Measurements from ENCODE around the gene TCF4. TPM values are rescaled to one million over a fixed set of nuclear protein-coding genes. Genes with fewer than 3 reads are reported as not detected.

TCF4 gene
- total RNA-seq, 1 experiment from 2014 or later: 0.42 TPM

- H3K9ac ChIP-seq (ENCODE audit: low read length): no peak overlapping the region
These were observed 259.7 kb downstream of the TCF4 start for GRCh38 chr18:55328301-55328700.

GRCh38 chr18:55327454-55327853, 260.5 kb downstream of the TCF4 start:
- H3K27me3 ChIP-seq (ENCODE audit: insufficient read depth, low read length): no peaks in the 10 kb centered on the region
- H3K4me3 ChIP-seq (replicated peaks in 1 of 2; ENCODE audit: low read depth in 1 of 2, low read length in 2 of 2): no peak overlapping the region
- H3K27ac ChIP-seq (ENCODE audit: low read depth, low read length): no peak overlapping the region
- H4K20me1 ChIP-seq (ENCODE audit: insufficient read depth): no peaks in the 10 kb centered on the region; the same call in 1 of the 2 replicates
- H3K79me2 ChIP-seq (ENCODE audit: insufficient read depth, low read length): no peaks in the 10 kb centered on the region
- ChIA-PET CTCF (no interaction called here), RAD21 (ENCODE audit: low non-redundant PET in 1 of 2, low total read pairs in 2 of 2, uncharacterized antibody in 2 of 2, unreplicated experiment in 2 of 2) (no interaction called here), POLR2A (no interaction called here)
- no peaks in the 10 kb centered on the region for H3K36me3 ChIP-seq (ENCODE audit: control insufficient read depth in 1 of 2, insufficient read depth in 2 of 2, low read length in 2 of 2)
- no peak overlapping the region for H3K9ac ChIP-seq (ENCODE audit: low read length)
- BruUV-seq (replicated peaks): no TSS peak
- H3K4me2 ChIP-seq (ENCODE audit: low read length): no peak overlapping the region
- ATAC-seq (no peak), DNase-seq (ENCODE audit: low read depth, low spot score) (no peak)
- no peaks in the 10 kb centered on the region for H3K4me1 ChIP-seq (ENCODE audit: control insufficient read depth in 1 of 2, insufficient read depth in 2 of 2, low read length in 2 of 2)
- H3K9me3 ChIP-seq (ENCODE audit: control insufficient read depth in 1 of 2, insufficient read depth in 1 of 2, low read depth in 1 of 2, low read length in 2 of 2): no peaks in the 10 kb centered on the region
- H3K9me2 ChIP-seq (ENCODE audit: insufficient read depth): no peaks in the 10 kb centered on the region
- intact Hi-C loops (cut with micrococcal nuclease): no loop called here
- no peak overlapping the region for H2AFZ ChIP-seq (ENCODE audit: low read depth, low read length, poor library complexity, severe bottlenecking)
- TF ChIP-seq EZH2 (IDR thresholded peaks at IDR 0.05) (no peak), YY1 (IDR thresholded peaks at IDR 0.05; ENCODE audit: extremely low read depth, insufficient replicate concordance, low read depth, low read length) (no peak), SRF (IDR thresholded peaks at IDR 0.05; ENCODE audit: low read depth) (no peak), JUND (IDR thresholded peaks at IDR 0.05) (no peak), RAD21 (IDR thresholded peaks at IDR 0.05; ENCODE audit: low read depth) (no peak), POLR2A (IDR thresholded peaks at IDR 0.05; ENCODE audit: borderline replicate concordance, extremely low read depth, insufficient read depth, insufficient read length) (no peak), CEBPB (IDR thresholded peaks at IDR 0.05; ENCODE audit: low read depth) (no peak)
- TF ChIP-seq, protein P1, sequence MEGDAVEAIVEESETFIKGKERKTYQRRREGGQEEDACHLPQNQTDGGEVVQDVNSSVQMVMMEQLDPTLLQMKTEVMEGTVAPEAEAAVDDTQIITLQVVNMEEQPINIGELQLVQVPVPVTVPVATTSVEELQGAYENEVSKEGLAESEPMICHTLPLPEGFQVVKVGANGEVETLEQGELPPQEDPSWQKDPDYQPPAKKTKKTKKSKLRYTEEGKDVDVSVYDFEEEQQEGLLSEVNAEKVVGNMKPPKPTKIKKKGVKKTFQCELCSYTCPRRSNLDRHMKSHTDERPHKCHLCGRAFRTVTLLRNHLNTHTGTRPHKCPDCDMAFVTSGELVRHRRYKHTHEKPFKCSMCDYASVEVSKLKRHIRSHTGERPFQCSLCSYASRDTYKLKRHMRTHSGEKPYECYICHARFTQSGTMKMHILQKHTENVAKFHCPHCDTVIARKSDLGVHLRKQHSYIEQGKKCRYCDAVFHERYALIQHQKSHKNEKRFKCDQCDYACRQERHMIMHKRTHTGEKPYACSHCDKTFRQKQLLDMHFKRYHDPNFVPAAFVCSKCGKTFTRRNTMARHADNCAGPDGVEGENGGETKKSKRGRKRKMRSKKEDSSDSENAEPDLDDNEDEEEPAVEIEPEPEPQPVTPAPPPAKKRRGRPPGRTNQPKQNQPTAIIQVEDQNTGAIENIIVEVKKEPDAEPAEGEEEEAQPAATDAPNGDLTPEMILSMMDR (IDR thresholded peaks at IDR 0.05 in 2 of 3, conservative IDR thresholded peaks at IDR 0.05 in 1 of 3; ENCODE audit: borderline replicate concordance in 1 of 3, insufficient read depth in 1 of 3, low read depth in 2 of 3, low read length in 2 of 3): no peak

More at GRCh38 chr18:55328301-55328700, 259.7 kb downstream of the TCF4 start:
- ChIA-PET CTCF (no interaction called here), RAD21 (ENCODE audit: low non-redundant PET in 1 of 2, low total read pairs in 2 of 2, uncharacterized antibody in 2 of 2, unreplicated experiment in 2 of 2) (no interaction called here), POLR2A (no interaction called here)
- Histone ChIP-seq H3K4me3 (replicated peaks in 1 of 2; ENCODE audit: low read depth in 1 of 2, low read length in 2 of 2) (no peak overlapping the region), H3K9me2 (ENCODE audit: insufficient read depth) (no peaks in the 10 kb centered on the region), H3K4me1 (ENCODE audit: control insufficient read depth in 1 of 2, insufficient read depth in 2 of 2, low read length in 2 of 2) (no peaks in the 10 kb centered on the region), H3K27ac (ENCODE audit: low read depth, low read length) (no peak overlapping the region), H4K20me1 (ENCODE audit: insufficient read depth) (no peaks in the 10 kb centered on the region; the same call in 1 of the 2 replicates), H2AFZ (ENCODE audit: low read depth, low read length, poor library complexity, severe bottlenecking) (no peak overlapping the region), H3K36me3 (ENCODE audit: control insufficient read depth in 1 of 2, insufficient read depth in 2 of 2, low read length in 2 of 2) (no peaks in the 10 kb centered on the region), H3K27me3 (ENCODE audit: insufficient read depth, low read length) (no peaks in the 10 kb centered on the region), H3K9me3 (ENCODE audit: control insufficient read depth in 1 of 2, insufficient read depth in 1 of 2, low read depth in 1 of 2, low read length in 2 of 2) (no peaks in the 10 kb centered on the region), H3K4me2 (ENCODE audit: low read length) (no peak overlapping the region), H3K79me2 (ENCODE audit: insufficient read depth, low read length) (no peaks in the 10 kb centered on the region)
- no TSS peak for BruUV-seq (replicated peaks)
- DNase-seq (ENCODE audit: low read depth, low spot score) (no peak), ATAC-seq (no peak)
- TF ChIP-seq, protein P1 (IDR thresholded peaks at IDR 0.05 in 2 of 3, conservative IDR thresholded peaks at IDR 0.05 in 1 of 3; ENCODE audit: borderline replicate concordance in 1 of 3, insufficient read depth in 1 of 3, low read depth in 2 of 3, low read length in 2 of 3): no peak
- TF ChIP-seq, protein P2, sequence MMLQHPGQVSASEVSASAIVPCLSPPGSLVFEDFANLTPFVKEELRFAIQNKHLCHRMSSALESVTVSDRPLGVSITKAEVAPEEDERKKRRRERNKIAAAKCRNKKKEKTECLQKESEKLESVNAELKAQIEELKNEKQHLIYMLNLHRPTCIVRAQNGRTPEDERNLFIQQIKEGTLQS (IDR thresholded peaks at IDR 0.05): no peak
- TF ChIP-seq SRF (IDR thresholded peaks at IDR 0.05; ENCODE audit: low read depth) (no peak), EZH2 (IDR thresholded peaks at IDR 0.05) (no peak), POLR2A (IDR thresholded peaks at IDR 0.05; ENCODE audit: borderline replicate concordance, extremely low read depth, insufficient read depth, insufficient read length) (no peak), CBX3 (IDR thresholded peaks at IDR 0.05; ENCODE audit: low read depth) (no peak), SP1 (IDR thresholded peaks at IDR 0.05; ENCODE audit: low read depth) (no peak)
- intact Hi-C loops (cut with micrococcal nuclease): no loop called here
